ENCODE results near the gene GABARAPL1.
"Not testable (repeated sequence)": the region's sequence is repeated elsewhere in the genome, so short reads cannot be mapped to it uniquely, and the experiment has no call there.

GABARAPL1 gene

GRCh38 chr12:10212739-10213131, at the start of gene GABARAPL1:
GABARAPL1 (plus strand) TSS chr12:10212877; CDS start chr12:10213130, 253 bp downstream.
- DNase-seq (ENCODE audit: low read depth): peak; percentile 73

- DNase-seq (ENCODE audit: low read depth): no peak
Observed at GRCh38 chr12:10163084-10163483, 49.6 kb upstream of the GABARAPL1 start.

GRCh38 chr12:10165421-10165820, 47.3 kb upstream of the GABARAPL1 start:
- DNase-seq (ENCODE audit: low read depth): no peak

DNA sequence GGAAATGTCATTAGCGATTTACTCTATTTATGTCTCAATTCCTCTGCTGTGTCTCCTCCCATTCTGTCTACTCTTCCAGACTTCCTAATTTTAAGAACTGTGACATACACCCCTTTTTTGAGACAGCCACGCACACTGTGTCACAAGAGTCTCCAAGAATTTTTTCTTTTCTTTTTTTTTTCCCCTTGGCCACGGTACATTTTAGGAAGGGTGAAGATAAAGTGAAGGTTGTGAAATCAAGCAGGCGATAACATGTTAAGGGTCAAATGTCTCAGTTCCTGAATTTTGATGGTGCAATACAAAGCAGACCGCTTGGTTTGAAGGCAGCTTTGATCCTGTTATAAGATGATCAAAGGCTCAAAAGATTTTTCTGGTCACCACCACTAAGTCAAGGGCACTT, 45.1 kb upstream of the GABARAPL1 start:
- no peak for DNase-seq (ENCODE audit: low read depth)

- DNase-seq (ENCODE audit: low read depth): no peak
Observed at GRCh38 chr12:10169104-10169503, 43.6 kb upstream of the GABARAPL1 start.

GRCh38 chr12:10170216-10170615, 42.5 kb upstream of the GABARAPL1 start:
- DNase-seq (ENCODE audit: low read depth): no peak

- DNase-seq (ENCODE audit: low read depth): no peak
Observed at GRCh38 chr12:10171973-10172728, 40.5 kb upstream of the GABARAPL1 start, which contains the start of gene OLR1. OLR1 (minus strand) TSS chr12:10172132; CDS start chr12:10172077, 55 bp downstream.

GRCh38 chr12:10174986-10175614, 37.6 kb upstream of the GABARAPL1 start:
- no peak for DNase-seq (ENCODE audit: low read depth)

DNA sequence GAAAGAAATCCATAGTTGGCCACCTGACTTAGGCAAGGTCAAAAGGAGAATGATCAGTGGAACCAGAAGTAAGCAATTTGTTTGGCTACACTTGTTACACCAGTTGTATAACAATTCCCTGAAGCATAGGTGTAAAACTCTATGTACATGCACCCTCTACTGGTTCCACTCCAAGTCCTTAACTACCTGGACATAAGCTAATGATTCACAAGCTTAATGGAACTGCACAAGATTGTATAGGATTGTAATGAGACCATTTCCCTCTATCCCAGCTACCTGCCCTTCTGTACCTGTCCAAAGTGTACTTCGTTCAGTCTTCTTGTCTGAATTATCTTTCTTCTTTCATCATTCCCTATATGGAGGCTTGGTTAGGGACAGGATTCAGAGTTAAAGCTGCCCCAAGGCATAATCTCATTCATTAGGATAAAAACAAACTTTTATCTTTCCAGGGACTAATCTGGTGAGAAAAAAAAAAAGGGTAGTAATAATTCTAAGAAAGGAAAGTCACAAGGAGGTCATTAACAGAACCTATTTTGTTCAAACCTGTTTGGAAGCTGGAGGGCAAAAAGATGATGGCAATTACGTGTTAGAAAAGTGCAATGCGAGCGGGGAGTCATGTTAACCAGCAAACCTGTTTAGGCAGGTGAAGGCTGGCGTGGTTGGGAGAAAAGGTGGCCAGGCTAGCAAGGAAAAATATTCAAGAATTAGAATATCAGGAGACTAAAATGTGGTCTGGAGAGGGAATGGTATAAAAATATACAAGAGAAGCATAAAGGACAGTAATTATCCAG, 36.6 kb upstream of the GABARAPL1 start:
- DNase-seq (ENCODE audit: low read depth): no peak

DNA sequence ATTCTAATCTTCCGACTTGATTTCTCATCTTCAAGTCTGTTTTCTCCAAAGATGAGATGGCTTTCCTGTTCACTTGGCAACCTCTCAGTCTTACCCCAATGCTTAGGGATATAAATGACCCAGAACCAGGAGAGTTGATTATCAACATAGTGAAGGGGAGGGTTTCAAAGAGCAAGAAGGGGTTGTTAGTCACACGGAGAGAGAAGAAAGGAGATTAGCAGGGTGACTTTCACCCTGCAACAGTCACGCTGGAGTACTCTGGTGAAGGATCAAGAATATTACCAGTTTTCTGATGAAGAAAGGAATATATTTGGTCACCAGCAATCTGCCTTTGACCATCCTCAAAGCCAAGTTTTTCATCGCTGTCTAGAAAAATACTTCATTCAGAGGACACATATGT, 33.9 kb upstream of the GABARAPL1 start, which contains the start of gene TMEM52B:
Gene TMEM52B, plus strand, starts transcription at position 212 of the 400 bp plus-strand sequence. CDS start 543 bp downstream, outside the sequence.
- DNase-seq (ENCODE audit: low read depth): no peak

DNA sequence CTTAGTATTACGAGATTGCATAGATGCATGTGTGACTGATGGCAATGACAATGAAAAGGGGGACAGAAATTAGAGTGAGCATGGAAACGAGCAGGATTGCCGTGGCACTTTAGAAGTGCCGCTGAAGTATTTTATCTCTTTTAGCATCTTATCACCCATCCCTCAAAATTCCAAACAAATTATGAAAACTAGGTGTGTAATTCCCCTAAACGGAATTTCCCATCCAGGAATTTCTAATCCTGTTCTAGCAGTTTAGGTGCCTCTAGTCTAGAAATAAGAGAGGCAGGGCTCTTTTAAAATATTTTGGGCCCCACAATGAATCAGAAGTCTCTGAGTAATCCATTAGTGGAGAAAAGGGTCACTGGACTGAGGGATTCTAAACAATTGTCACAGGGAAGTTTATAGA, 32.9 kb upstream of the GABARAPL1 start:
- DNase-seq (ENCODE audit: low read depth): no peak

DNA sequence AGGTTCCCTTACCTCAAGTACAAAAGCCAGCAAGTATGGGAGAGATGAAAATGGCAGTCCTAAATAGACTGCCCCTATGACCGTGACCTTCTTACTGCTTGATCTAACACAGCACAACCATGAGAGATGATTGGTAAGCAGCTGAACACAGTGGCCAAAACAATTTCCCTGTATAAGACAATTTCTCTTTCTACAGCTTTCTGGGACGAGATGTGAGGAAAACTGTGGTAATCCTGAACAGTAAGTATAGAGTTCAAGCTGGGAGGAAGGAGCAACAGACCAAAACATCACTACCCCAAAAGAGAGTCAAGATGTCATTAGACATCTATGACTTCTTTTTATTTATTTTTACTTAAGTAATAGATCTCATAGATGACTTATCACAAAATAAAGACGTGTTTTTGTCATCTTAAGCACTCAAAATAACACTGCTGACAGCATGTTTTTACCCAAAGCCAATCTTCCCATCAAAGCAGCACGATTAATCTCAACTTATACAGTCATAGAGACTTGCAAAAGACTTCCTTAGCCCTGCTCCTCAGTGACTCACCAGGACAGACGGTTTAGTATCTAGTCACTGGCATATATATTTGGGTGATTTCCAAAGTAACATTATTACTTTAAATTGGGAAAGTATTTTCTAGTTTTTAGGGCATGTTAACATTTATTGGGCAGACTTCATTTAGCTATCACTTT, 30.2 kb upstream of the GABARAPL1 start:
- no peak for DNase-seq (ENCODE audit: low read depth)

GRCh38 chr12:10184261-10184843, 28.3 kb upstream of the GABARAPL1 start:
- DNase-seq (ENCODE audit: low read depth): no peak

GRCh38 chr12:10186299-10186698, 26.4 kb upstream of the GABARAPL1 start:
- DNase-seq (ENCODE audit: low read depth): no peak

GRCh38 chr12:10186958-10187357, 25.7 kb upstream of the GABARAPL1 start:
- DNase-seq (ENCODE audit: low read depth): not testable (repeated sequence)

- DNase-seq (ENCODE audit: low read depth): no peak
Observed at GRCh38 chr12:10189653-10190052, 23.0 kb upstream of the GABARAPL1 start.

DNA sequence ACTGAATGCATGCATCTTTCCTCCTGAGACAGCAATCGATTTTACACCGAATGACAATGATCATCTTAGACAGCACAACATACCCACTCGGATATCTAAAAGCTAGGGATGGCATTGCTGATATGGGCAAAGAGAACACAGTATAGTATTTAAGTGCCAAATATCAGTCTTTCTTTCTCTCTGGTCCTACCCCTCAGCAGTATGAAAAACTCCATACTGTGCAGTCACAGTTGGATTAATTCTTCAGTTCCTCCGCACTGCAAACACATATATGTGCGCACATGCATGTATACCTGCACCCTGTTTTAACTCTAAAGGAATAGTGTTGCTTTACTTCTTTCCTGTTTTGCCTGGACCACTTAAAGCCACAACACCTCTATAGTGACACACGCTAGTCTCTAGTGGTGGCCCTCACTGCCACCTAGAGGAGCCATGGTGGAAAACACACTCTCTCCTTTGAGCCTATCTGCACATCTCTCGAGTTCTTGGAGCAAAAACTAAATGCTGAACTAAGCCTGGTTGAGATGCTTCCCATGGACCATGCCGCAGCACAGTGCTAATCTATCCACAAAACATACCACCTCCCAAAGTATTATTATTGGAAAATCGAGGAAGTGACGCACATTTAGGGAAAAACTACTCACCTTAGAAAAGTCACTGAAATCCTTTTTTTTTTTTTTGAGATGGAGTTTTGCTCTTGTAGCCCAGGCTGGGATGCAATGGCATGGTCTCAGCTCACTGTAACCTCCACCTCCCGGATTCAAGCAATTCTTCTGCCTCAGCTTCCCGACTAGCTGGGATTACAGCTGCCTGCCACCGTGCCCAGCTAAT, 21.9 kb upstream of the GABARAPL1 start:
- peak; percentile 3 for DNase-seq (ENCODE audit: low read depth)

DNA sequence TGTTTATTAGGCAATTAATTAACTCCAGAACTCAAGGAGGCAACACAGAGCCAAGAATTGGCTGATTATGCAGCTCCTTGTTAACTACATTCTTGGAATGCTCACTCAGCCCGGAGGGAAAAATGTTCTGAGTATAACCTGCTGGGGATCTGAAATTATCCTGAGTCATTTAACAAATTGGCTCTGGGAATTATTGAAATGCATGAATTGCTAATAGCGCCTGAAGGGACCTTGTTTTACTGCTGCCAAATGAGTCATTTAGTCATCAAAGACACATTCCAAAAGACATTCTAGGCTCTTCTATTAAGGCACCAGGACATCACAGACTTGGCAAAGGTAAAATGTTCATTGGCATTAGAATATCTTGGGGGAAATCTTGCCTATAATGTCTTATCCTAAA, 20.8 kb upstream of the GABARAPL1 start:
- no peak for DNase-seq (ENCODE audit: low read depth)

DNA sequence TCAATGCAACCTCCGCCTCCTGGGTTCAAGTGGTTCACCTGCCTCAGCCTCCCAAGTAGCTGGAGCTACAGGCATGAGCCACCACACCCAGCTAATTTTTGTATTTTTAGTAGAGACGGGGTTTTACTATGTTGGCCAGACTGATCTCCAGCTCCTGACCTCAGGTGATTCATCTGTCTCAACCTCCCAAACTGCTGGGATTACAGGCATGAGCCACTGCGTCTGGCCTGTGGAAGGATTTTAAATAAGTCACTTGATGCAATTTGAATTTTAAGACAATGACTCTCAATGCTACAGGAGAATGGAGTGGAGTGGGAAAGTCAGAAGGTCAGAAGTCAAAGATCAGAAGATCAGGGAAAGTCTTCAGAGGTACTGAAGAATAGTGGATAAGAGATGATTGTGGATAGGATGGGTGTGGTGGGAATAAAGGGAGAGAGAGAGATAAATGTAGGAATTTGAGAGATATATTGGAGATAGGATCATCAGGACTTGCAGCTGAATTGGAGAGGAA, 18.5 kb upstream of the GABARAPL1 start:
- DNase-seq (ENCODE audit: low read depth): no peak

GRCh38 chr12:10196210-10196609, 16.5 kb upstream of the GABARAPL1 start:
- no peak for DNase-seq (ENCODE audit: low read depth)

Data from T-helper 22 cell (primary cell).